SU-DHL-6 (cell line): ENCODE results near the gene MAP2K4.

Experiments
- CTCF ChIP-seq: fragments of 200-600 bp; sonication (generic); IDR thresholded peaks from one replicate; pipeline ENCODE4 v1.5.1; 2017; ENCODE audit warnings: antibody characterized with exemption, mild to moderate bottlenecking, low read length, moderate library complexity; ENCODE audit not compliant: insufficient read depth, poor library complexity, severe bottlenecking
- EZH2phosphoT487 ChIP-seq: fragments of 200-600 bp; sonication (generic), shearing (Covaris generic); conservative IDR thresholded peaks from 2 replicates; pipeline ENCODE4 v1.6.1; 2018; ENCODE audit warnings: mild to moderate bottlenecking, antibody characterized with exemption, low read length, moderate library complexity, mixed read lengths

- TF ChIP-seq CTCF (no peak), EZH2phosphoT487 (no peak)
Observed at GRCh38 chr17:12050646-12051225, 30.1 kb downstream of the MAP2K4 start.
